DND-41 (cell line): ENCODE results near the gene GALR2.

Experiments used
- ATAC-seq: fragments of 200-7000 bp; cut with Tn5 transposase; 3 replicates; pipeline ENCODE4 v1.9.1; 2021; ENCODE audit warnings: low read depth; ENCODE audit not compliant: insufficient read depth
- DNase-seq: peaks from one replicate; pipeline ENCODE4 v3.0.0-alpha.2; 2020
- H2AFZ ChIP-seq: 2 replicates; pipeline ENCODE4 v1.6.0; 2012; ENCODE audit warnings: low read depth, low read length
- H3K27ac ChIP-seq: 2 replicates; pipeline ENCODE4 v1.5.1; 2012; ENCODE audit warnings: low read length, inconsistent platforms
- H3K27me3 ChIP-seq: fragments of 200-600 bp; sonication (generic); 2 replicates; pipeline ENCODE4 v1.6.0; 2012; ENCODE audit warnings: low read length, mild to moderate bottlenecking, inconsistent platforms; ENCODE audit not compliant: insufficient read depth, poor library complexity
- H3K36me3 ChIP-seq: 2 replicates; pipeline ENCODE4 v1.5.1; 2012; ENCODE audit warnings: low read length, inconsistent platforms; ENCODE audit not compliant: insufficient read depth
- H3K4me1 ChIP-seq: 2 replicates; pipeline ENCODE4 v1.5.1; 2012; ENCODE audit warnings: mild to moderate bottlenecking, low read length; ENCODE audit not compliant: insufficient read depth
- H3K4me2 ChIP-seq: 2 replicates; pipeline ENCODE4 v1.6.0; 2012; ENCODE audit warnings: mild to moderate bottlenecking, moderate library complexity, low read length, inconsistent platforms; ENCODE audit not compliant: insufficient read depth
- H3K4me3 ChIP-seq, 2 experiments: fragments of 200-600 bp in 1 of 2; shearing (Covaris generic) in 1 of 2; 2 replicates each; pipeline ENCODE4 v1.5.1; 2012 to 2016; ENCODE audit warnings: inconsistent platforms in 2 of 2, low read length in 2 of 2, mild to moderate bottlenecking in 2 of 2, low read depth in 1 of 2, moderate library complexity in 1 of 2
- H3K79me2 ChIP-seq: 2 replicates; pipeline ENCODE4 v1.6.0; 2012; ENCODE audit warnings: low read length, inconsistent platforms; ENCODE audit not compliant: insufficient read depth
- H3K9ac ChIP-seq: 2 replicates; pipeline ENCODE4 v1.6.0; 2012; ENCODE audit warnings: low read depth, mild to moderate bottlenecking, inconsistent platforms, low read length, moderate library complexity
- H3K9me3 ChIP-seq: 2 replicates; pipeline ENCODE4 v1.5.1; 2012; ENCODE audit warnings: low read length, moderate library complexity, mild to moderate bottlenecking, inconsistent platforms; ENCODE audit not compliant: insufficient read depth, severe bottlenecking
- H4K20me1 ChIP-seq: 2 replicates; pipeline ENCODE4 v1.6.0; 2012; ENCODE audit warnings: low read length; ENCODE audit not compliant: insufficient read depth
- EZH2 ChIP-seq: IDR thresholded peaks from 3 replicates; pipeline ENCODE4 v1.6.1; 2012; ENCODE audit warnings: borderline replicate concordance, low read depth, mild to moderate bottlenecking, moderate library complexity, low read length, inconsistent platforms; ENCODE audit not compliant: severe bottlenecking
- TF ChIP-seq, protein P1 (sequence below): IDR thresholded peaks from 2 replicates; pipeline ENCODE4 v1.5.1; 2012; ENCODE audit warnings: borderline replicate concordance, low read length, moderate library complexity, mild to moderate bottlenecking; ENCODE audit not compliant: poor library complexity, severe bottlenecking; ENCODE audit errors: extremely low read depth

GALR2 gene

GRCh38 chr17:76049239-76049638 lies 25.3 kb upstream of the GALR2 start:
- H2AFZ ChIP-seq, result no peak overlapping the region
- no peak overlapping the region for H3K4me2 ChIP-seq
- peaks cover 88% of the 10 kb centered on the region for H3K36me3 ChIP-seq
- no peaks in the 10 kb centered on the region for H3K27me3 ChIP-seq
- H3K4me3 ChIP-seq, result no peak overlapping the region
- no peaks in the 10 kb centered on the region for H4K20me1 ChIP-seq
- no peaks in the 10 kb centered on the region for H3K9me3 ChIP-seq
- no peak for TF ChIP-seq EZH2
- TF ChIP-seq, protein P1, sequence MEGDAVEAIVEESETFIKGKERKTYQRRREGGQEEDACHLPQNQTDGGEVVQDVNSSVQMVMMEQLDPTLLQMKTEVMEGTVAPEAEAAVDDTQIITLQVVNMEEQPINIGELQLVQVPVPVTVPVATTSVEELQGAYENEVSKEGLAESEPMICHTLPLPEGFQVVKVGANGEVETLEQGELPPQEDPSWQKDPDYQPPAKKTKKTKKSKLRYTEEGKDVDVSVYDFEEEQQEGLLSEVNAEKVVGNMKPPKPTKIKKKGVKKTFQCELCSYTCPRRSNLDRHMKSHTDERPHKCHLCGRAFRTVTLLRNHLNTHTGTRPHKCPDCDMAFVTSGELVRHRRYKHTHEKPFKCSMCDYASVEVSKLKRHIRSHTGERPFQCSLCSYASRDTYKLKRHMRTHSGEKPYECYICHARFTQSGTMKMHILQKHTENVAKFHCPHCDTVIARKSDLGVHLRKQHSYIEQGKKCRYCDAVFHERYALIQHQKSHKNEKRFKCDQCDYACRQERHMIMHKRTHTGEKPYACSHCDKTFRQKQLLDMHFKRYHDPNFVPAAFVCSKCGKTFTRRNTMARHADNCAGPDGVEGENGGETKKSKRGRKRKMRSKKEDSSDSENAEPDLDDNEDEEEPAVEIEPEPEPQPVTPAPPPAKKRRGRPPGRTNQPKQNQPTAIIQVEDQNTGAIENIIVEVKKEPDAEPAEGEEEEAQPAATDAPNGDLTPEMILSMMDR, result no peak
- H3K27ac ChIP-seq, result no peak overlapping the region
- H3K79me2 ChIP-seq, result peaks cover 9% of the 10 kb centered on the region
- H3K9ac ChIP-seq, result no peak overlapping the region
- no peak for DNase-seq
- no peak for ATAC-seq
- H3K4me1 ChIP-seq, result no peaks in the 10 kb centered on the region

- DNase-seq (no peak), ATAC-seq (no peak)
- Histone ChIP-seq H3K4me2 (no peak overlapping the region), H3K27me3 (no peaks in the 10 kb centered on the region), H3K79me2 (peaks cover 9% of the 10 kb centered on the region), H3K27ac (no peak overlapping the region), H3K9ac (no peak overlapping the region), H3K4me1 (no peaks in the 10 kb centered on the region), H3K36me3 (peaks cover 88% of the 10 kb centered on the region), H4K20me1 (no peaks in the 10 kb centered on the region), H3K9me3 (no peaks in the 10 kb centered on the region), H2AFZ (no peak overlapping the region), H3K4me3 (no peak overlapping the region)
- no peak for TF ChIP-seq EZH2
- TF ChIP-seq, protein P1, result no peak
Observed at GRCh38 chr17:76049836-76050537, 24.6 kb upstream of the GALR2 start.

DNA sequence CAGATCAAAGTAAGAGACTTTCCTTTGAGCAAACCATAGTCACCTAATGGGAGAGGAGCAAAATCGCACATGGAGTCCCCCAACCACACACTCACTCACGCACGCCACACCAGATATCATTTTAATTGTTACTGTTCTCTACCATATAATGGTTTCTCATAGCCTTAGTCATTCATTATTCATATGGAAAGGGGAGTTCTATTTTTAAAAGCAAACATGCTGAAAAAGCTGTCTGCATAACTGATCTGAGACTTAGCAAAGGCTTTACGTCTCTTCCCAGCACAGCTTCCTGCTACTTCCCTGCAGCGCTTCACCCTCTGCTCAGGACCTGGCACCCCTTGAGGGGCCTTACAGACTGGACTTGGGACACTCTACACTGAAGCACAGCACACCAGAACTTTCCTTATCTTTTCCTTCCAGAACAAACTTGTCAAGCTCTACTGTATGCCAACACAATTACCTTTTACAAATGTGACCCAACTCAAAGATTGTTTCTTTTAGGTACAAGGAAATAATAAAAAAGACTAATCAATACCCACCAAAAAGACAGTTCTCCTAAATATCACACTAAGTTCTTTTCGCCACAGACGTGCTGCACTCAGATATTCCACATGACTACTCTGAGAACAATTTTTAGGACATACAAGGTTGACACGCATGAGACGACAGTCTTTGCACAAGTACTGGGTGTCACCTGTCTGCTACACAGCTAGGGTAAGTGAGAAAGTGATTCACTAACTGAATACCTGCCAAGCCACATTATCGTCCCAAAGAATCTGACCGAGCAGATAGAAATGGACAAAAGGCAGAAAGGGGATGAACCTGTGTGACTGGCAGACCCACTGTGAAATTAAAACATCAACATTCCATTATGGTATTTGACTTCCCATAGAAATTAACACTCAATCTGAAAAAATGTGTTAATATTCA lies 23.8 kb upstream of the GALR2 start:
- H3K9me3 ChIP-seq, result no peaks in the 10 kb centered on the region
- no peak overlapping the region for H2AFZ ChIP-seq
- ATAC-seq (no peak), DNase-seq (no peak)
- H3K4me3 ChIP-seq, result no peak overlapping the region
- H3K4me1 ChIP-seq, result no peaks in the 10 kb centered on the region
- H3K4me2 ChIP-seq, result no peak overlapping the region
- H4K20me1 ChIP-seq, result no peaks in the 10 kb centered on the region
- H3K27me3 ChIP-seq, result no peaks in the 10 kb centered on the region
- no peak overlapping the region for H3K27ac ChIP-seq
- H3K9ac ChIP-seq, result no peak overlapping the region
- peaks cover 9% of the 10 kb centered on the region for H3K79me2 ChIP-seq
- no peak for TF ChIP-seq EZH2
- TF ChIP-seq, protein P1, result no peak
- peaks cover 85% of the 10 kb centered on the region for H3K36me3 ChIP-seq
